ENCODE measurements around the gene RGMA.
A peak's percentile ranks its signal among the peaks of the same experiment; 100 is the strongest.

DNA sequence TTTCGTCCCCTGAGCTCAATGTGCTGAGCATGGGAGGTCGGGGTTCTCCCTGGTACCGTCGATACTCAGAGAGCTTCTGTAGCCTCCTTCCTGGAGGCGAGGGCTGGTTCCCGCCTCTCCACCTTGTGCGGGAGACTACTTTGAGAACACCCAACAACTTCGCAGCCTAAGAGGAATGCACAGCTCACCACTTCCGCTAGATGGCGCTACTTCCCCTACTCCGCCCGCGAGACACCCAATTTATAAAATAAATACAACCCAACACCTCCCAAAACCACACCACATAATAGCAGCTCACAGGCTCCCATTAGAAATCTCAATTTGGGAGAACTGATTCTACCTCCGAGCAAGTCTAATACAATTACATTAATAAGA lies 1.2 kb downstream of the RGMA start:
- TF ChIP-seq, protein P1, sequence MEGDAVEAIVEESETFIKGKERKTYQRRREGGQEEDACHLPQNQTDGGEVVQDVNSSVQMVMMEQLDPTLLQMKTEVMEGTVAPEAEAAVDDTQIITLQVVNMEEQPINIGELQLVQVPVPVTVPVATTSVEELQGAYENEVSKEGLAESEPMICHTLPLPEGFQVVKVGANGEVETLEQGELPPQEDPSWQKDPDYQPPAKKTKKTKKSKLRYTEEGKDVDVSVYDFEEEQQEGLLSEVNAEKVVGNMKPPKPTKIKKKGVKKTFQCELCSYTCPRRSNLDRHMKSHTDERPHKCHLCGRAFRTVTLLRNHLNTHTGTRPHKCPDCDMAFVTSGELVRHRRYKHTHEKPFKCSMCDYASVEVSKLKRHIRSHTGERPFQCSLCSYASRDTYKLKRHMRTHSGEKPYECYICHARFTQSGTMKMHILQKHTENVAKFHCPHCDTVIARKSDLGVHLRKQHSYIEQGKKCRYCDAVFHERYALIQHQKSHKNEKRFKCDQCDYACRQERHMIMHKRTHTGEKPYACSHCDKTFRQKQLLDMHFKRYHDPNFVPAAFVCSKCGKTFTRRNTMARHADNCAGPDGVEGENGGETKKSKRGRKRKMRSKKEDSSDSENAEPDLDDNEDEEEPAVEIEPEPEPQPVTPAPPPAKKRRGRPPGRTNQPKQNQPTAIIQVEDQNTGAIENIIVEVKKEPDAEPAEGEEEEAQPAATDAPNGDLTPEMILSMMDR (IDR thresholded peaks at IDR 0.05; ENCODE audit: low read depth, low read length) = peak; percentile 96
- TF ChIP-seq, protein P2, sequence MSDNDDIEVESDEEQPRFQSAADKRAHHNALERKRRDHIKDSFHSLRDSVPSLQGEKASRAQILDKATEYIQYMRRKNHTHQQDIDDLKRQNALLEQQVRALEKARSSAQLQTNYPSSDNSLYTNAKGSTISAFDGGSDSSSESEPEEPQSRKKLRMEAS (IDR thresholded peaks at IDR 0.05; ENCODE audit: low read depth, low read length) = 0 out of 2 replicates have a peak, but pooled peaks have one; percentile 13
- TF ChIP-seq POLR2A (IDR thresholded peaks at IDR 0.05; ENCODE audit: extremely low read depth, insufficient read length) (no peak), MYC (IDR thresholded peaks at IDR 0.05; ENCODE audit: low read depth, low read length) (no peak)
